Posterior vena cava (tissue), 2 donors: Measurements from ENCODE around the gene LRRC45. TPM values are rescaled to one million over a fixed set of nuclear protein-coding genes. Genes with fewer than 3 reads are reported as not detected.

Source experiments
- DNase-seq: peaks from one replicate; pipeline ENCODE4 v3.0.0-alpha.2; 2020; ENCODE audit warnings: low spot score
- intact Hi-C, 2 donors: fragments of 100-400 bp; cut with DNase I; formaldehyde crosslinking; loops; one replicate each; pipeline versions ENCODE4 v1.14.1 to v1.14.2; 2022 to 2023
- total RNA-seq, 2 donors: library from RNA; stranded (reverse); fragmentation: NEBNext Ultra II Directional; extraction: Animal tissue kit (Norgen Biotek cat#: 25700); gene quantifications; one replicate each; pipeline ENCODE4 v1.2.1, GENCODE V29; 2021
- donor health status: DM: yes; HTN: yes; CAD: no.
- donor health status: DM: yes; HTN: yes; CAD: no.

LRRC45 gene
- total RNA-seq, 2 donors from 2014 or later = 3.8 to 5.7 TPM

DNA sequence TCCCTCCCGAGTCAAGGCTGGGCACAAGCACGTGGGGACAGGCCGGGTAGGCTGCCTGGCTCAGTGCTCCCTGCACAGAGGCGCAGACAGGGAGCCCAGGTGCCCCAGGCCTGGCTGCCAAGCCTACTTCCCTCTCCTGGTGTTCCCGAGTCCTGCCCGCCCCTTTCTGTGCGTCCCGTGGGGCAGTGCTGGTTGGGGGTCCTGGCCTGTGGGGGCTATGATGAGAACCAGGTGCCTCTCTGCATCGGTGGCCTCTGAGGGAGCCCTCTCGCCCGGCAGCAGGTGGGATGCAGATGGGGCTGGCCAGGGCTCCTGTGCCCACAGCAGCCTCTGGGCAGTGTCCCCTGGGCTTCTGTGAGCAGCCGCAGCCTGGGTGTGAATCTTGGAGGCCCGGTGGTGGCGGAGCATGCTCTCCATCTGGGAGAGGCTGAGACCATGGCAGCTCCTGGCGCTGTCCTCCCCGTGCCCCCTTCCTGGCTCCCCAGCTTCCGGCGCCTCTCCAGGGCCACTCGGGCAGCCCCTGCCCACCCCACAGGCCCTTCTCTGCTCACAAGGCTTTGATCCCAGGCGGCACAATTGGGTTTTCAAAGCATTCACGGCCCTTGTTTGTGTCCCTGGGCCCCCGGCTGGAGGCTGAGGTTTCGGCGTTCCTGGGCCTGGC is 7.7 kb upstream of the LRRC45 start:
- no peak for DNase-seq
- intact Hi-C loops = no loop called here

GRCh38 chr17:82016061-82016874 is 6.8 kb upstream of the LRRC45 start:
- no peak for DNase-seq
- intact Hi-C loops = no loop called here

- DNase-seq = no peak
Observed at GRCh38 chr17:82016875-82017459, 6.1 kb upstream of the LRRC45 start.

GRCh38 chr17:82017612-82018151 is 5.4 kb upstream of the LRRC45 start:
- no peak for DNase-seq
- intact Hi-C loops = no loop called here

More at GRCh38 chr17:82016875-82017459, 6.1 kb upstream of the LRRC45 start:
- intact Hi-C loops = no loop called here

DNA sequence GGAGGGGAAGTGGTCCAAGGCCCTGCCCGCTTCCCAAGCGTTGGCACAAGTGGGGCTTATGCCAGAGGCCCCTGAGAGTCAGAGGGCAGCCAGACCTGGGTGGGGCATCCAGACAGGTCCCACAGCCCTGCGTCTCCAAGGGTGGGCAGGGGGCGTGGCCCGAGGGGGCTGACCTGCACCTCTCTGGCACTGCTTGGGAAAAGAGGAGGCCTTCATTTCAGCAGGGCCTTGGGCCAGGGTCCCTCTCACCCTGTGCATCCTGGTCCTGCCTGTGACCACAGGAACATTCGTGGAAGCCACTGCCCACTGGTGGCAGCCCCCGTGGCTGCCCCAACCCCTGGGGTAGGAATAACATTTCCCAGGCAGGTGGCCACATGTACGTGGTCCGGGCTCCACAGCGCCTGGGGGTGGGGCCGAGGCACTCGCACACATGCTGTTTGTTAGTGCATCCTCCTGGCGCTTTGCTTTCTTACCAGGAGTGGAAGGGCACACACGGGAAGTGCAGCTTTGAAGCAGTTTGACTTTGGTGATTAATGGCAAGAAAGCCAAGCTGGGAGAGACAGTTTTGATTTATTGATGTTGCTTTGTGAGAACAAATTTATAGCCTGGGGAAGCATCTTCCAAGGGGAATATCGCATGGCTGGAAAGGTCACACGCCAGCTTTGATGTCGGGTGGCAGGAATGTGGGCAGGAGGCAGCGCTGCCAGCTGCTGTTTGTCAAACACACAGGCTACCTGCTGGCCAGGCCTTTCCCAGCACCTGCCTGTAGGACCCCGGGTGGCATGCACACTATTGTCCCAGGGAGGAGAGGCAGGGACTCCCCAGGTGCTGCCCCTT is 4.7 kb upstream of the LRRC45 start:
- intact Hi-C loops = no loop called here
- DNase-seq = no peak

- no peak for DNase-seq
- intact Hi-C loops = no loop called here
Observed at GRCh38 chr17:82018989-82019689, 4.0 kb upstream of the LRRC45 start.

- no peak for DNase-seq
- intact Hi-C loops = loop anchor here (1.0 to 2.0 kb wide), 2 partner anchors 60 to 61 kb away; no protein-coding TSS in a partner anchor
Observed at GRCh38 chr17:82019690-82020571, 3.2 kb upstream of the LRRC45 start.

GRCh38 chr17:82020572-82021106 is 2.5 kb upstream of the LRRC45 start:
- intact Hi-C loops = loop anchor here (1.0 to 2.0 kb wide), 2 partner anchors 60 to 62 kb away; no protein-coding TSS in a partner anchor
- DNase-seq = no peak

DNA sequence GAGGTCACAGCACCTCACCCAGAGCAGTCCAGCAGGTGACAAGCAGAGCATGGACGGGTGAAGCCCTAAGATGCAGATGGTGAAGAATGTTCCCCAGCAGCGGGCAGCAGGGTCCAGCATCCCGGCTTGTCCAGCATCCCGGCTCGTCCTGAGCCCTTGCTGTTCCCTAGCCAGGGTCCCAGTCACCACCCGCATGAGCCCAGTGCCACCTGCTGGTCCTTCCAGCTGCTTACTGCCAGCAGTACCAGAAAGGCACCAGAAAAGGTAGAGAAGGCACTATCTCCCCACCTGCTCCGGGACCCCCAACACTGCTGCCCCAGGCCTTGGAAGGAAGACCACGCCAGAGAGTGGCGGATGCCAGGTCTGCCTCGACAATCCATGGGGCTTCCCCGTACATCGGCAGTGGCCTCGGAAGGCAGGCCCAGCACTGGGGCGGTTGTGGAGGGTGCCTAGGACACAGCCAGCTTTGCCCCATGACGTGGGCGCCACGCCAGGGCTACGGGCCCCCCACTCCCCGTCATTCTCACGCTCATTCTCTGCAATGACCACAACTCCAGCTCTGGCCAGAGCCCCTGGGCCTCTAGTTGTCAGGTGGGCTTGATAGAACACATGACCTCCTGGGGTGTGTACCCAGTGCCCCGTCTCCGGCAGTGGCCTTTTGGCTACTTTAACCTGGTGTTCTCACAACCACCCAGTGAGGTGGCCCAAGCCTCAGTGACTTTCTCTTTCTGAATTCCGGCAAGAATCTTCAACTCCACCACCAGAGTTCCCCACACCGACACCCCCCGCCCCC is 1.8 kb upstream of the LRRC45 start:
- no peak for DNase-seq
- intact Hi-C loops = loop anchor here in 1 of 2 donors (2.0 kb wide), 1 partner anchor 63 kb away; no protein-coding TSS in a partner anchor

DNA sequence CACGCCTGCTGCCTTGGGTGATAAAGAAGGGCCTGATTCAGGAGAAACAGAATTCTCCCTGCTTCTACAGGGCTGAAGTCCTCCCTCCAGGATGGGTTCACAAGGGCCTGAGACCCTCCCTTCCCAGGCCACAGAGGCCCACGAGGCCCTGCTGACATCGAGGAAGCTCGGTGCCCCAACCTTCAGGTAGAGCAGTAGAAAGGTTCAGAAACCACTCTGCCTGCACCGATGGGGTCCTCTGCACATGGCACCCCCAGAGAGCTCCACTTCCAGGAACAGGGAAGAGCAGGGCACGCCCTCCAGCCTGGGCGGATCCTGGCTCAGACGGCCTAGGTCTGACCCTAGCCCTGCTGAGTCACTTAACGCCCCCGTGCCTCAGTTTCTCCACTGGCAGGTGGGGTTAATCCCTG is 1.2 kb upstream of the LRRC45 start:
- intact Hi-C loops = loop anchor here in 1 of 2 donors (2.0 kb wide), 1 partner anchor 63 kb away; no protein-coding TSS in a partner anchor

DNA sequence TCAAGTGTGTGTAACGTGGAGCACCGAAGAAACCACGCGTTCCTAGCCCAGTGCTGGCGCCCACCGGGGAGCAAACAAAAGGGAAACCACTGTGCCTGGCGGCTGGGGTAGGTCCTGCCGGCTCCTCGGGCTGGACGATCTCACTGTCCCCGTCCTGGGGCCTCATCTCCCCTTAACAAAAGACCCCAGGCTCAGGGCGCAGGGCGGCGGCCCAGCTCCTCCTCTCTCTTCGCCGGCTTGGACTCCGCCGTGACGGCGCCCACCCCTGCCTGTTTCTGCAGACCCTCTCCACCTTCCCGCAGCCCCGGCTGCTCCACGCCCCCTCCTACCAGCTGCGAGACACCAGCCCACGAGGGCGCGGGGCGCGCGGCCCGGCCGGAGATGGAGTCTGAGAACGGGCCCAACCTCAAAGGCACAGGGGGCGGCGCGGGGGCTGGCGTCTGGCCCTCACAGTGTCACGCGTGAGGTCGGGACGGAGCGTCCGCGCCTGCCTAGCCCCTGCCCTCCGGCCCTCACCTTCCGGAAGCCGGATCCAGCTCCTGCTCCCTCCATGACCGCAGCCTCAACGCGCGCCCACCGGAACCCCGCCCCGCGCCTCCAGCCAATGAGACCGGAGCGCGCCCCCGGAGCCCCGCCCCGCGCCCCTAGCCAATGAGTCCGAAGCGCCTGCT is 660 bp upstream of the LRRC45 start, which contains the start of gene CENPX:
Gene CENPX (minus strand): TSS at position 569 of the 671 bp plus-strand sequence. CDS start 17 bp downstream, at position 552.
- DNase-seq = no peak
- intact Hi-C loops = no loop called here

More for the DNA sequence above, 1.2 kb upstream of the LRRC45 start:
- DNase-seq = no peak

DNA sequence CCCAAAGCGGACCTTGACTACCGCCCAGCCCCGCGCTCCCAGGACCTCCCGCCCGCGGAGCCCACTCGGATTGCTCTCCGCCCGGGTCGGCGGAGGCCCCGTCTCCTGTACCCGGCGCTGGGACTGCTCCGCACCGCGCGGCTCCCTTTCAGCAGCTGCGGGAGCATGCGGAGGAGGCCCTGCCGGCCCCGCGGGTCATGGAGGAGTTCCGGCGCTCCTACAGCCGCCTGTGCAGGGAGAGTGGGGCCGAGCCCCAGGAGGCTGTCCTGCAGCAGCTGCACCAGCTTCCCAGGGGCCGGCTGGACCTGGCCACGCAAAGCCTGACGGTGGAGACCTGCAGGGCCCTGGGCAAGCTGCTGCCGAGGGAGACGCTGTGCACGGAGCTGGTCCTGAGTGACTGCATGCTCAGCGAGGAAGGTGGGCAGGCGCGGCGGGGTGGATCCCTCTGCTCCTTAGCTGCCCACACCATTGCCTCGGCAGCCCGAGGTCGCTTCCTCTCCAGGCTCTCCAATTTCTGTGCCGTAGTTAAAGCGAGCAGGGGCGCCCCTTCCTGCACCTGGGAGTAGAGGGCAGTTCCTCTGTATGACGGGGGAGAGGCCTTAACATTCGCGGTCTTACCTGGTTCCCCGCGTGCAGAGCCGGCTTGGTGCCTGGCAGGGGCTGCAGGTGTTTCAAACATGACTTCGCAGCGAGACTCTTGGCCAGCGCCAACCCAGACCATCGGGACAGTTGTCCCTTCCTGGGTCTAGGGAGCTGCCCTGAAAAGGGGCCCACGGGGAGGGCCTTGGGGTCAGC is 539 bp downstream of the LRRC45 start:
- intact Hi-C loops = no loop called here
- no peak for DNase-seq

- DNase-seq = no peak
- intact Hi-C loops = no loop called here
Observed at GRCh38 chr17:82024859-82025258, 1.8 kb downstream of the LRRC45 start.

DNA sequence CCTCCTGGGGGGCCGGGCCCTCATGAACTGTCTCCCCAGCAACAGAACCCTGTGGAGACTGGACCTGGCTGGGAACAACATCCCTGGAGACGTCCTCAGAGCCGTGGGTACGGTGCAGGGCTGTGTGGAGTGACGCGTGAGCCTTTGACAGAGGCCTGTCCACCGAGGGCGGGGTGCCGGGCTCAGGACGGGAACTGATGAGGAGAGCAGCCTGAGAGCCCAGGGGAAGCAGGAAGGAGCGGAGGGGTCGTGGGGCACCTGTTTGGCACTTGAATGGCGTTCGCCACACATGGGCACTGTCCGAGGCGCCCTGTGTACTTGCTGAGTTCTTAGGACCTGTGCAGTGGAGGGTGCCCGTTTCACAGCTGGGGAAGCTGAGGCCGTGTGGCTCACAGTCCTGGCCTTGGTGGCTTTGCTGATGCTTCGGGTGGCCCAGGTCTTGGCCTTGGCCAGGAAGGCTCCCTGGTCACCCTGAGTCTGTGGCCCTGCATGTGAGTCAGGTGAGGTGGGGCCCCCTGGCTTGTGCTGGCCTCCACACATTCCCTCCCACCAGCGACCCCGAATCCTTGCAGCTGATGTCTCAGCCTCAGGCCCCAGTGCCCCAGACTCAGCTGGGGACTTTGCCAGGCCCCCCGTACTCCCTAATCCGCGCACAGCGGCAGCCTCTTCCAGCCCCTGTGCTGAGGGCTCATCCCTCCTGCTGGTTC is 2.4 kb downstream of the LRRC45 start:
- intact Hi-C loops = no loop called here

More for the DNA sequence above, 2.4 kb downstream of the LRRC45 start:
- no peak for DNase-seq
